H1 (cell line): ENCODE data around the gene RAPH1. TPM values are rescaled to one million over a fixed set of nuclear protein-coding genes. Genes with fewer than 3 reads are reported as not detected.

ENCODE experiments used
- CTCF ChIA-PET: fragments of 300-600 bp; sonication (Branson Sonifier 250); formaldehyde crosslinking; loops from one replicate; lab custom pipeline; 2021; ENCODE audit not compliant: partially characterized antibody; lab: Charles Lee
- POLR2A ChIA-PET: fragments of 300-600 bp; sonication (Branson Sonifier 250); formaldehyde crosslinking; loops from one replicate; lab custom pipeline; 2021; ENCODE audit warnings: inconsistent platforms; ENCODE audit not compliant: partially characterized antibody; lab: Charles Lee
- DNase-seq, 2 experiments: peaks; one replicate each; pipeline versions ENCODE4 v3.0.0 to v3.0.0-alpha.2; 2010 to 2022; ENCODE audit warnings: low spot score in 2 of 2, low read depth in 1 of 2, mixed read lengths in 1 of 2
- FAIRE-seq: peaks from 2 replicates; lab custom pipeline; 2011; peaks lifted over from hg19 to GRCh38; lab: Jason Lieb, UNC
- H2AFZ ChIP-seq: 2 replicates; pipeline ENCODE4 v1.8.1; 2012; ENCODE audit warnings: low read length, inconsistent platforms
- H2AK5ac ChIP-seq: 2 replicates; pipeline ENCODE4 v1.6.1; 2013; ENCODE audit warnings: low read depth, low read length
- H2BK120ac ChIP-seq: replicated peaks from 2 replicates; pipeline ENCODE3; 2013; ENCODE audit warnings: low read depth, low read length, inconsistent platforms
- H2BK12ac ChIP-seq: 2 replicates; pipeline ENCODE4 v1.6.1; 2013; ENCODE audit warnings: low read depth, low read length
- H2BK15ac ChIP-seq: 2 replicates; pipeline ENCODE4 v1.6.1; 2013; ENCODE audit warnings: low read length
- H2BK20ac ChIP-seq: 2 replicates; pipeline ENCODE4 v1.6.1; 2013; ENCODE audit warnings: low read length
- H2BK5ac ChIP-seq: 2 replicates; pipeline ENCODE4 v1.6.1; 2013; ENCODE audit warnings: low read depth, low read length
- H3K14ac ChIP-seq: 2 replicates; pipeline ENCODE4 v1.6.1; 2013; ENCODE audit warnings: inconsistent platforms; ENCODE audit not compliant: insufficient read length
- H3K18ac ChIP-seq: 2 replicates; pipeline ENCODE4 v1.6.1; 2013; ENCODE audit warnings: low read length; ENCODE audit errors: extremely low read depth
- H3K23ac ChIP-seq: 2 replicates; pipeline ENCODE4 v1.6.1; 2013; ENCODE audit warnings: inconsistent platforms; ENCODE audit not compliant: insufficient read length
- H3K23me2 ChIP-seq: 2 replicates; pipeline ENCODE4 v1.6.1; 2013; ENCODE audit warnings: low read depth, low read length
- H3K27ac ChIP-seq: 2 replicates; pipeline ENCODE4 v1.6.1; 2011; ENCODE audit warnings: low read depth, low read length, inconsistent platforms
- H3K27me3 ChIP-seq, 4 experiments: replicated peaks in 1 of 4; 1 replicate in 1 of 4; 2 replicates in 3 of 4; pipeline versions ENCODE4 v1.6.1 to v1.8.1; 2011 to 2013; ENCODE audit warnings: low read length in 3 of 4, mild to moderate bottlenecking in 3 of 4, inconsistent platforms in 2 of 4, mixed read lengths in 2 of 4, moderate library complexity in 1 of 4; ENCODE audit not compliant: control insufficient read depth in 3 of 4, insufficient read depth in 3 of 4; ENCODE audit errors: extremely low read depth in 1 of 4
- H3K36me3 ChIP-seq, 4 experiments: 2 replicates each; pipeline versions ENCODE4 v1.6.1 to v1.8.1; 2011 to 2013; ENCODE audit warnings: mild to moderate bottlenecking in 4 of 4, low read length in 3 of 4, moderate library complexity in 2 of 4, control low read depth in 1 of 4, inconsistent platforms in 1 of 4; ENCODE audit not compliant: insufficient read depth in 4 of 4, control insufficient read depth in 2 of 4
- H3K4ac ChIP-seq: replicated peaks from 2 replicates; pipeline ENCODE3; 2013; ENCODE audit warnings: low read length, low read depth, mixed read lengths, inconsistent platforms; ENCODE audit not compliant: insufficient read length
- H3K4me1 ChIP-seq, 4 experiments: replicated peaks in 1 of 4; 1 replicate in 1 of 4; 2 replicates in 3 of 4; pipeline versions ENCODE4 v1.6.1 to v1.8.1; 2011 to 2013; ENCODE audit warnings: low read length in 3 of 4, inconsistent platforms in 2 of 4, mixed read lengths in 1 of 4; ENCODE audit not compliant: insufficient read depth in 4 of 4, control insufficient read depth in 3 of 4
- H3K4me2 ChIP-seq, 2 experiments: 2 replicates each; pipeline versions ENCODE4 v1.6.1 to v1.8.1; 2011 to 2013; ENCODE audit warnings: low read depth in 2 of 2, low read length in 2 of 2, control low read depth in 1 of 2, inconsistent platforms in 1 of 2, mild to moderate bottlenecking in 1 of 2; ENCODE audit not compliant: insufficient read depth in 1 of 2
- H3K4me3 ChIP-seq, 4 experiments: fragments of 200-600, 300-600 bp in 1 of 4; sonication (generic), shearing (Covaris generic), sonication (Bioruptor Twin) in 1 of 4; 2 replicates each; pipeline versions ENCODE4 v1.5.1 to v1.8.1; 2011 to 2016; ENCODE audit warnings: low read length in 4 of 4, low read depth in 3 of 4, control low read depth in 2 of 4, inconsistent platforms in 2 of 4, mild to moderate bottlenecking in 2 of 4, mixed read lengths in 1 of 4, moderate library complexity in 1 of 4; ENCODE audit not compliant: insufficient read depth in 2 of 4; ENCODE audit errors: extremely low read depth in 1 of 4
- H3K56ac ChIP-seq: replicated peaks from 2 replicates; pipeline ENCODE3; 2013; ENCODE audit warnings: low read depth, mild to moderate bottlenecking, mixed read lengths, low read length, inconsistent platforms; ENCODE audit not compliant: insufficient read length
- H3K79me1 ChIP-seq: 2 replicates; pipeline ENCODE4 v1.6.1; 2013; ENCODE audit warnings: low read depth, low read length, control low read depth
- H3K79me2 ChIP-seq, 2 experiments: 2 replicates each; pipeline versions ENCODE4 v1.6.1 to v1.8.1; 2012 to 2013; ENCODE audit warnings: low read length in 2 of 2, mild to moderate bottlenecking in 2 of 2, inconsistent platforms in 1 of 2; ENCODE audit not compliant: insufficient read depth in 2 of 2, control insufficient read depth in 1 of 2
- H3K9ac ChIP-seq, 4 experiments: replicated peaks in 1 of 4; 1 replicate in 1 of 4; 2 replicates in 3 of 4; pipeline versions ENCODE4 v1.6.1 to v1.8.1; 2011 to 2013; ENCODE audit warnings: low read depth in 3 of 4, low read length in 3 of 4, control low read depth in 2 of 4, mild to moderate bottlenecking in 2 of 4, moderate library complexity in 2 of 4, inconsistent platforms in 1 of 4; ENCODE audit errors: extremely low read depth in 1 of 4
- H3K9me3 ChIP-seq, 2 experiments: 2 replicates each; pipeline versions ENCODE4 v1.6.1 to v1.8.1; 2012 to 2013; ENCODE audit warnings: mild to moderate bottlenecking in 2 of 2, moderate library complexity in 2 of 2, control low read depth in 1 of 2, inconsistent platforms in 1 of 2, low read depth in 1 of 2, low read length in 1 of 2, mixed read lengths in 1 of 2; ENCODE audit not compliant: insufficient read depth in 2 of 2
- H4K20me1 ChIP-seq, 2 experiments: replicated peaks in 1 of 2; 2 replicates each; pipeline versions ENCODE3 to v1.8.1; 2011 to 2013; ENCODE audit warnings: inconsistent platforms in 2 of 2, low read length in 2 of 2, mild to moderate bottlenecking in 1 of 2; ENCODE audit not compliant: insufficient read depth in 2 of 2, control insufficient read depth in 1 of 2
- H4K5ac ChIP-seq: 2 replicates; pipeline ENCODE4 v1.6.1; 2013; ENCODE audit warnings: low read length, low read depth, mixed read lengths, inconsistent platforms; ENCODE audit not compliant: insufficient read length
- H4K8ac ChIP-seq: 2 replicates; pipeline ENCODE4 v1.8.0; 2013; ENCODE audit warnings: mild to moderate bottlenecking, moderate library complexity, low read length, inconsistent platforms; ENCODE audit not compliant: insufficient read depth; ENCODE audit errors: extremely low read depth
- H4K91ac ChIP-seq: replicated peaks from 2 replicates; pipeline ENCODE3; 2013; ENCODE audit warnings: low read length, mixed read lengths, inconsistent platforms; ENCODE audit not compliant: insufficient read length
- ATF3 ChIP-seq: IDR thresholded peaks from 2 replicates; pipeline ENCODE4 v1.6.1; 2011; ENCODE audit warnings: low read depth, mild to moderate bottlenecking, low read length; ENCODE audit not compliant: insufficient read depth
- BCL11A ChIP-seq, 2 experiments: IDR thresholded peaks; one replicate each; pipeline ENCODE4 v1.6.1; 2011; ENCODE audit warnings: low read depth in 2 of 2, low read length in 2 of 2, mild to moderate bottlenecking in 2 of 2
- CHD2 ChIP-seq: IDR thresholded peaks from 2 replicates; pipeline ENCODE4 v1.6.1; 2012; ENCODE audit warnings: low read length, improper control_type of control experiment
- CREB1 ChIP-seq: IDR thresholded peaks from 2 replicates; pipeline ENCODE4 v1.6.1; 2012; ENCODE audit warnings: inconsistent platforms
- FOSL1 ChIP-seq: IDR thresholded peaks from 2 replicates; pipeline ENCODE4 v1.6.1; 2011; ENCODE audit warnings: mild to moderate bottlenecking, low read depth, low read length, moderate library complexity; ENCODE audit not compliant: insufficient read depth
- GABPA ChIP-seq: IDR thresholded peaks from 2 replicates; pipeline ENCODE4 v1.6.1; 2011; ENCODE audit warnings: mild to moderate bottlenecking, low read length, moderate library complexity, borderline replicate concordance; ENCODE audit not compliant: insufficient read depth
- HDAC6 ChIP-seq: IDR thresholded peaks from one replicate; pipeline ENCODE4 v1.7.1; 2012; ENCODE audit warnings: low read depth, mild to moderate bottlenecking, inconsistent platforms, low read length, moderate library complexity
- NANOG ChIP-seq: IDR thresholded peaks from 2 replicates; pipeline ENCODE4 v1.6.1; 2011; ENCODE audit warnings: low read length, low read depth, mild to moderate bottlenecking, inconsistent platforms; ENCODE audit not compliant: insufficient read depth, poor library complexity, severe bottlenecking
- POLR2A ChIP-seq, 2 experiments: IDR thresholded peaks; 1 replicate in 1 of 2; 2 replicates in 1 of 2; pipeline ENCODE4 v1.6.1; 2011; ENCODE audit warnings: low read depth in 2 of 2, low read length in 2 of 2, mild to moderate bottlenecking in 2 of 2; ENCODE audit errors: control extremely low read depth in 1 of 2
- RAD21 ChIP-seq, 2 experiments: IDR thresholded peaks in 1 of 2; conservative IDR thresholded peaks in 1 of 2; 2 replicates each; pipeline ENCODE4 v1.6.1; 2011; ENCODE audit warnings: low read depth in 2 of 2, low read length in 2 of 2, improper control_type of control experiment in 1 of 2, inconsistent platforms in 1 of 2, mild to moderate bottlenecking in 1 of 2, moderate library complexity in 1 of 2
- SIRT6 ChIP-seq: IDR thresholded peaks from one replicate; pipeline ENCODE4 v1.7.1; 2012; ENCODE audit warnings: low read length, inconsistent platforms
- SP1 ChIP-seq: IDR thresholded peaks from 2 replicates; pipeline ENCODE4 v1.6.1; 2011; ENCODE audit warnings: low read depth, low read length
- USF2 ChIP-seq: IDR thresholded peaks from 2 replicates; pipeline ENCODE4 v1.6.1; 2011; ENCODE audit warnings: low read length, improper control_type of control experiment
- WGBS, 2 experiments: shearing (Covaris generic) in 1 of 2; methylation state at CpG; one replicate each; pipeline versions ENCODE4 v1.1.6 to v1.1.7; 2013 to 2015; ENCODE audit warnings: low lambda C conversion rate in 2 of 2, mixed read lengths in 2 of 2, inconsistent platforms in 1 of 2, low coverage in 1 of 2, missing lambda C conversion rate in 1 of 2; ENCODE audit not compliant: insufficient replicate concordance in 2 of 2, insufficient coverage in 1 of 2, insufficient read length in 1 of 2; ENCODE audit errors: extremely low coverage in 1 of 2, missing lambda C conversion rate in 1 of 2; 5-methylcytosine and 5-hydroxymethylcytosine counted together
- polyA plus RNA-seq, 7 experiments: library from polyadenylated mRNA; depleted of rRNA in 3 of 7; stranded (reverse) in 5 of 7; unstranded in 2 of 7; fragments of >200 nt in 5 of 7; fragments of 200-250 nt in 2 of 7; gene quantifications; 1 replicate in 5 of 7; 2 replicates in 1 of 7; 4 replicates in 1 of 7; pipeline versions ENCODE4 v1.2.1 to v1.2.3, GENCODE V29; 2011 to 2013; ENCODE audit warnings: missing spikeins in 2 of 7, mixed read lengths in 2 of 7
- total RNA-seq: library from RNA; stranded (reverse); fragmentation: NEBNext Ultra II Directional; extraction: Animal tissue kit (Norgen Biotek cat#: 25700); gene quantifications from 2 replicates; pipeline ENCODE4 v1.2.1, GENCODE V29; 2021

Gene RAPH1
- total and polyA plus RNA-seq, 2 of the 8 experiments (the other 6 are each of a cell fraction or from before 2014, with no cell fraction given) = 3.8 to 27.4 TPM

DNA sequence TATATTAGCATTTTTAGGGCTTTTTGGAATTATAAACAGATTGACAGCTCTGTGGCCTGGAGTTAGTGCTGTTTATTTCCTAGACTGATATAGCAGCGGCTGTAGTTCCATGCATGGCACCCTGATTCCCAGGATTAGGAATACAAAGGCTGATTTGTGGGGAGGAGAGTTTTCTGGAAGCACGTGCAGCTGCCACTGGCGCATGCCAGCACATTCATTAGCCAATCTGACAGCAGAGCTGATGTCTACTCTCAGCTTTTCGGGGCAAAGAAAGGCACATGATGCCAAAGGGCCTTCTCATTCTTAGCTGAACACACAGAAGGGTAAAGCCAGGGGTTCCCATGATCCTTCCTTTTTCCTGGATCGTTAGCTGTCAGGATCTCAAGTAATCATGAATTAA, 45.7 kb upstream of the RAPH1 start:
- no peak overlapping the region for H2BK120ac ChIP-seq
- no peak overlapping the region for H3K4me2 ChIP-seq
- H3K27me3 ChIP-seq = no peaks in the 10 kb centered on the region
- ChIA-PET CTCF (interaction anchor here (1.1 kb wide), 1 partner anchor 26 kb away, joined by 3 read pairs; no protein-coding TSS in a partner anchor), POLR2A (no interaction called here)
- no peaks in the 10 kb centered on the region for H4K20me1 ChIP-seq
- no peak overlapping the region for H2BK20ac ChIP-seq
- H2BK15ac ChIP-seq = no peak overlapping the region
- H3K23me2 ChIP-seq = no peaks in the 10 kb centered on the region
- no peak overlapping the region for H3K4me3 ChIP-seq
- H2AFZ ChIP-seq = peak overlapping the region; percentile 56; the same call in 1 of the 2 replicates
- DNase-seq (no peak), FAIRE-seq (no peak)
- H4K8ac ChIP-seq = no peak overlapping the region
- H4K91ac ChIP-seq = no peak overlapping the region
- H3K18ac ChIP-seq = no peak overlapping the region
- no peaks in the 10 kb centered on the region for H3K36me3 ChIP-seq
- no peak overlapping the region for H3K23ac ChIP-seq
- H3K56ac ChIP-seq = no peak overlapping the region
- no peak overlapping the region for H3K14ac ChIP-seq
- no peak overlapping the region for H2BK5ac ChIP-seq
- peaks cover 0 to 3% (median under 1%) of the 10 kb centered on the region in 4 experiments; a peak in 4 of 7 replicates for H3K4me1 ChIP-seq
- no peak overlapping the region for H4K5ac ChIP-seq
- H3K79me1 ChIP-seq = no peaks in the 10 kb centered on the region
- no peak overlapping the region for H3K27ac ChIP-seq
- no peak overlapping the region for H2BK12ac ChIP-seq
- H3K9me3 ChIP-seq = no peaks in the 10 kb centered on the region
- H3K9ac ChIP-seq = no peak overlapping the region
- WGBS, 2 experiments = 84% methylated on average over 5 of the region's 5 CpGs; no CpG with 5 or more reads in 1 of the 2 experiments
- H3K4ac ChIP-seq = no peak overlapping the region
- H3K79me2 ChIP-seq = no peaks in the 10 kb centered on the region
- H2AK5ac ChIP-seq = no peak overlapping the region
- TF ChIP-seq HDAC6 (no peak), CREB1 (no peak), FOSL1 (no peak), POLR2A (IDR thresholded peaks at IDR 0.05; ENCODE audit: control extremely low read depth in 1 of 2, low read depth in 2 of 2, low read length in 2 of 2) (no peak), RAD21 (IDR thresholded peaks at IDR 0.05 in 1 of 2, conservative IDR thresholded peaks at IDR 0.05 in 1 of 2; ENCODE audit: low read depth in 2 of 2, low read length in 2 of 2) (no peak), SP1 (no peak), BCL11A (IDR thresholded peaks at IDR 0.05; ENCODE audit: low read depth in 2 of 2, low read length in 2 of 2) (no peak), USF2 (no peak), NANOG (no peak), CHD2 (no peak), GABPA (no peak), SIRT6 (no peak), ATF3 (no peak)
